GM10847 (cell line): ENCODE results near the gene UBE3C.

Experiments
- POLR2A ChIP-seq: IDR thresholded peaks from 2 replicates; pipeline ENCODE4 v1.6.1; 2011; ENCODE audit not compliant: insufficient read length; ENCODE audit errors: extremely low read depth

Gene UBE3C

GRCh38 chr7:157282141-157282801, 143.5 kb downstream of the UBE3C start:
- TF ChIP-seq POLR2A: no peak

- no peak for TF ChIP-seq POLR2A
Measured at GRCh38 chr7:157284229-157285014, 145.7 kb downstream of the UBE3C start.

GRCh38 chr7:157291404-157292080, 152.8 kb downstream of the UBE3C start:
- no peak for TF ChIP-seq POLR2A

- no peak for TF ChIP-seq POLR2A
Measured at GRCh38 chr7:157292258-157292657, 153.5 kb downstream of the UBE3C start.

GRCh38 chr7:157292770-157293412, 154.2 kb downstream of the UBE3C start:
- no peak for TF ChIP-seq POLR2A

GRCh38 chr7:157293413-157293788, 154.7 kb downstream of the UBE3C start:
- no peak for TF ChIP-seq POLR2A

GRCh38 chr7:157294773-157295172, 156.0 kb downstream of the UBE3C start:
- no peak for TF ChIP-seq POLR2A

GRCh38 chr7:157295338-157295737, 156.6 kb downstream of the UBE3C start:
- no peak for TF ChIP-seq POLR2A

- TF ChIP-seq POLR2A: no peak
Measured at GRCh38 chr7:157297185-157297584, 158.5 kb downstream of the UBE3C start.

- TF ChIP-seq POLR2A: no peak
Measured at GRCh38 chr7:157299317-157299612, 160.5 kb downstream of the UBE3C start.

- TF ChIP-seq POLR2A: no peak
Measured at GRCh38 chr7:157299613-157300368, 161.1 kb downstream of the UBE3C start.

GRCh38 chr7:157300369-157300825, 161.7 kb downstream of the UBE3C start:
- TF ChIP-seq POLR2A: no peak

- TF ChIP-seq POLR2A: no peak
Measured at GRCh38 chr7:157301610-157302120, 162.9 kb downstream of the UBE3C start.
